Activated CD4-positive, alpha-beta memory T cell treated with anti-CD3 and anti-CD28 coated beads, Interleukin-2, amount 10 ng/mL, durations not matched to agents 7 days and 5 days (primary cell): Measurements from ENCODE around the gene SERPINA12. TPM values are rescaled to one million over a fixed set of nuclear protein-coding genes. Genes with fewer than 3 reads are reported as not detected.
"Not testable (repeated sequence)": the region's sequence is repeated elsewhere in the genome, so short reads cannot be mapped to it uniquely, and the experiment has no call there.

Source experiments
- CTCF ChIA-PET: fragments of 350-600 bp; sonication (Branson Sonifier 250); formaldehyde crosslinking; loops from one replicate; lab custom pipeline; 2021; ENCODE audit warnings: antibody characterized with exemption, inconsistent platforms; lab: Charles Lee
- POLR2A ChIA-PET: fragments of 350-600 bp; sonication (Branson Sonifier 250); formaldehyde crosslinking; loops from one replicate; lab custom pipeline; 2021; ENCODE audit warnings: antibody characterized with exemption; lab: Charles Lee
- DNase-seq: peaks from one replicate; pipeline ENCODE4 v3.0.0-alpha.2; 2020
- H3K27ac Mint-ChIP-seq: one replicate; pipeline ENCODE4 v1.8.0; 2021; ENCODE audit warnings: mild to moderate bottlenecking, mixed read lengths
- H3K27me3 Mint-ChIP-seq: one replicate; pipeline ENCODE4 v1.8.0; 2021; ENCODE audit warnings: mixed read lengths
- H3K36me3 Mint-ChIP-seq: one replicate; pipeline ENCODE4 v1.8.0; 2021; ENCODE audit warnings: low read depth, mixed read lengths
- H3K4me1 Mint-ChIP-seq: one replicate; pipeline ENCODE4 v1.8.0; 2021; ENCODE audit warnings: mixed read lengths
- H3K4me3 Mint-ChIP-seq: one replicate; pipeline ENCODE4 v1.8.0; 2021; ENCODE audit warnings: mild to moderate bottlenecking, mixed read lengths
- H3K9me3 Mint-ChIP-seq: one replicate; pipeline ENCODE4 v1.8.0; 2021; ENCODE audit warnings: mixed read lengths
- total RNA-seq, 2 experiments: library from RNA; stranded (reverse); gene quantifications; one replicate each; pipeline ENCODE4 v1.2.3, GENCODE V29; 2021

Gene SERPINA12
- total RNA-seq, 2 experiments from 2014 or later = not detected

- H3K9me3 Mint-ChIP-seq = peaks cover 10% of the 10 kb centered on the region
- no peak overlapping the region for H3K27ac Mint-ChIP-seq
- H3K4me1 Mint-ChIP-seq = no peaks in the 10 kb centered on the region
- no peak overlapping the region for H3K4me3 Mint-ChIP-seq
- CTCF ChIA-PET = interaction anchor here (1.6 kb wide), 1 partner anchor 27 kb away, joined by 4 read pairs; no protein-coding TSS in a partner anchor
- H3K36me3 Mint-ChIP-seq = no peaks in the 10 kb centered on the region
- H3K27me3 Mint-ChIP-seq = peaks cover under 1% of the 10 kb centered on the region
- DNase-seq = no peak
- POLR2A ChIA-PET = no interaction called here
These were observed 13.0 kb upstream of the SERPINA12 start for GRCh38 chr14:94522115-94522724.

- POLR2A ChIA-PET = no interaction called here
- no peak for DNase-seq
- CTCF ChIA-PET = interaction anchor here (1.6 kb wide), 1 partner anchor 28 kb away, joined by 4 read pairs; no protein-coding TSS in a partner anchor
- no peaks in the 10 kb centered on the region for H3K27me3 Mint-ChIP-seq
- H3K36me3 Mint-ChIP-seq = no peaks in the 10 kb centered on the region
- no peak overlapping the region for H3K27ac Mint-ChIP-seq
- H3K9me3 Mint-ChIP-seq = peaks cover 10% of the 10 kb centered on the region
- H3K4me1 Mint-ChIP-seq = no peaks in the 10 kb centered on the region
- no peak overlapping the region for H3K4me3 Mint-ChIP-seq
These were observed 12.3 kb upstream of the SERPINA12 start for GRCh38 chr14:94521375-94522114.

- Mint-ChIP-seq H3K4me3 (no peak overlapping the region), H3K4me1 (no peaks in the 10 kb centered on the region), H3K27ac (no peak overlapping the region), H3K9me3 (peaks cover 10% of the 10 kb centered on the region), H3K27me3 (no peaks in the 10 kb centered on the region), H3K36me3 (no peaks in the 10 kb centered on the region)
- no peak for DNase-seq
- POLR2A ChIA-PET = no interaction called here
- CTCF ChIA-PET = no interaction called here
These were observed 8.5 kb upstream of the SERPINA12 start for GRCh38 chr14:94517641-94518257.

- no peaks in the 10 kb centered on the region for H3K27me3 Mint-ChIP-seq
- no peaks in the 10 kb centered on the region for H3K36me3 Mint-ChIP-seq
- ChIA-PET POLR2A (no interaction called here), CTCF (no interaction called here)
- no peak overlapping the region for H3K4me3 Mint-ChIP-seq
- H3K27ac Mint-ChIP-seq = no peak overlapping the region
- H3K9me3 Mint-ChIP-seq = peaks cover 10% of the 10 kb centered on the region
- no peaks in the 10 kb centered on the region for H3K4me1 Mint-ChIP-seq
- no peak for DNase-seq
These were observed 8.0 kb upstream of the SERPINA12 start for GRCh38 chr14:94517248-94517640.

GRCh38 chr14:94515856-94516255, 6.6 kb upstream of the SERPINA12 start:
- no peak overlapping the region for H3K4me3 Mint-ChIP-seq
- H3K36me3 Mint-ChIP-seq = no peaks in the 10 kb centered on the region
- no peak for DNase-seq
- H3K27me3 Mint-ChIP-seq = no peaks in the 10 kb centered on the region
- peaks cover 10% of the 10 kb centered on the region for H3K9me3 Mint-ChIP-seq
- CTCF ChIA-PET = no interaction called here
- H3K27ac Mint-ChIP-seq = no peak overlapping the region
- POLR2A ChIA-PET = no interaction called here
- H3K4me1 Mint-ChIP-seq = no peaks in the 10 kb centered on the region

GRCh38 chr14:94515426-94515825, 6.2 kb upstream of the SERPINA12 start:
- H3K4me1 Mint-ChIP-seq = no peaks in the 10 kb centered on the region
- H3K36me3 Mint-ChIP-seq = no peaks in the 10 kb centered on the region
- no peaks in the 10 kb centered on the region for H3K27me3 Mint-ChIP-seq
- ChIA-PET POLR2A (no interaction called here), CTCF (no interaction called here)
- peaks cover 10% of the 10 kb centered on the region for H3K9me3 Mint-ChIP-seq
- no peak overlapping the region for H3K27ac Mint-ChIP-seq
- no peak for DNase-seq
- no peak overlapping the region for H3K4me3 Mint-ChIP-seq

- ChIA-PET CTCF (no interaction called here), POLR2A (no interaction called here)
- Mint-ChIP-seq H3K27ac (no peak overlapping the region), H3K36me3 (no peaks in the 10 kb centered on the region), H3K9me3 (peaks cover 2% of the 10 kb centered on the region), H3K4me1 (no peaks in the 10 kb centered on the region), H3K27me3 (no peaks in the 10 kb centered on the region), H3K4me3 (no peak overlapping the region)
- DNase-seq = no peak
These were observed 5.1 kb upstream of the SERPINA12 start for GRCh38 chr14:94514351-94514750.

- DNase-seq, POLR2A ChIA-PET, H3K36me3 Mint-ChIP-seq, H3K27me3 Mint-ChIP-seq, H3K4me3 Mint-ChIP-seq, H3K9me3 Mint-ChIP-seq, H3K4me1 Mint-ChIP-seq, CTCF ChIA-PET, H3K27ac Mint-ChIP-seq: not testable (repeated sequence)
These were observed 1.2 kb upstream of the SERPINA12 start for GRCh38 chr14:94510481-94510880.

- Mint-ChIP-seq H3K27ac (no peak overlapping the region), H3K9me3 (no peaks in the 10 kb centered on the region), H3K4me3 (no peak overlapping the region), H3K4me1 (no peaks in the 10 kb centered on the region), H3K36me3 (no peaks in the 10 kb centered on the region), H3K27me3 (no peaks in the 10 kb centered on the region)
- ChIA-PET CTCF (no interaction called here), POLR2A (no interaction called here)
- DNase-seq = no peak
These were observed 3.6 kb downstream of the SERPINA12 start for GRCh38 chr14:94505641-94506040.

GRCh38 chr14:94505206-94505605, 4.1 kb downstream of the SERPINA12 start:
- no peaks in the 10 kb centered on the region for H3K27me3 Mint-ChIP-seq
- POLR2A ChIA-PET = no interaction called here
- CTCF ChIA-PET = no interaction called here
- no peak overlapping the region for H3K4me3 Mint-ChIP-seq
- no peak overlapping the region for H3K27ac Mint-ChIP-seq
- no peak for DNase-seq
- H3K36me3 Mint-ChIP-seq = no peaks in the 10 kb centered on the region
- H3K9me3 Mint-ChIP-seq = no peaks in the 10 kb centered on the region
- H3K4me1 Mint-ChIP-seq = no peaks in the 10 kb centered on the region

- H3K27ac Mint-ChIP-seq = no peak overlapping the region
- POLR2A ChIA-PET = no interaction called here
- H3K4me1 Mint-ChIP-seq = no peaks in the 10 kb centered on the region
- no peak overlapping the region for H3K4me3 Mint-ChIP-seq
- H3K27me3 Mint-ChIP-seq = no peaks in the 10 kb centered on the region
- CTCF ChIA-PET = interaction anchor here (0.7 to 0.9 kb wide), 2 partner anchors 15 to 171 kb away, joined by 3 read pairs; no protein-coding TSS in a partner anchor
- DNase-seq = no peak
- no peaks in the 10 kb centered on the region for H3K9me3 Mint-ChIP-seq
- no peaks in the 10 kb centered on the region for H3K36me3 Mint-ChIP-seq
These were observed 7.4 kb downstream of the SERPINA12 start for GRCh38 chr14:94501588-94502516.

- POLR2A ChIA-PET = no interaction called here
- H3K27ac Mint-ChIP-seq = no peak overlapping the region
- H3K27me3 Mint-ChIP-seq = no peaks in the 10 kb centered on the region
- CTCF ChIA-PET = interaction anchor here (4.2 kb wide), 1 partner anchor 15 kb away, joined by 15 read pairs; no protein-coding TSS in a partner anchor
- H3K4me1 Mint-ChIP-seq = no peaks in the 10 kb centered on the region
- no peaks in the 10 kb centered on the region for H3K9me3 Mint-ChIP-seq
- no peak for DNase-seq
- H3K4me3 Mint-ChIP-seq = no peak overlapping the region
- no peaks in the 10 kb centered on the region for H3K36me3 Mint-ChIP-seq
These were observed 9.0 kb downstream of the SERPINA12 start for GRCh38 chr14:94500264-94500663.
